Stimulated activated CD4-positive, alpha-beta T cell treated with anti-CD3 and anti-CD28 coated beads, Interleukin-15, amount 100 ng/mL, for 48 hours (primary cell): ENCODE data around the gene ZC3HAV1.
"Not testable (repeated sequence)": the region's sequence is repeated elsewhere in the genome, so short reads cannot be mapped to it uniquely, and the experiment has no call there.

Experiments used
- DNase-seq, 2 donors: peaks; one replicate each; pipeline ENCODE4 v3.0.0-alpha.2; 2020; ENCODE audit warnings: low read depth in 2 of 2

The ZC3HAV1 gene

GRCh38 chr7:139087212-139087611, 22.3 kb downstream of the ZC3HAV1 start:
- DNase-seq: no peak

- DNase-seq: no peak
Observed at GRCh38 chr7:139086454-139086853, 23.1 kb downstream of the ZC3HAV1 start.

- DNase-seq: no peak
Observed at GRCh38 chr7:139084709-139085108, 24.8 kb downstream of the ZC3HAV1 start.

- no peak for DNase-seq
Observed at GRCh38 chr7:139081584-139081983, 27.9 kb downstream of the ZC3HAV1 start.

GRCh38 chr7:139080905-139081304, 28.6 kb downstream of the ZC3HAV1 start:
- no peak for DNase-seq

- DNase-seq: no peak
Observed at GRCh38 chr7:139079861-139080260, 29.7 kb downstream of the ZC3HAV1 start.

- DNase-seq: no peak
Observed at GRCh38 chr7:139078911-139079310, 30.6 kb downstream of the ZC3HAV1 start.

GRCh38 chr7:139078399-139078798, 31.1 kb downstream of the ZC3HAV1 start:
- no peak for DNase-seq

- not testable (repeated sequence) for DNase-seq
Observed at GRCh38 chr7:139077706-139078105, 31.8 kb downstream of the ZC3HAV1 start.

GRCh38 chr7:139075871-139076686, 33.4 kb downstream of the ZC3HAV1 start:
- no peak for DNase-seq

- DNase-seq: peak; percentile 37 to 50
Observed at GRCh38 chr7:139075031-139075652, 34.4 kb downstream of the ZC3HAV1 start.

- DNase-seq: no peak
Observed at GRCh38 chr7:139072796-139073195, 36.7 kb downstream of the ZC3HAV1 start.

GRCh38 chr7:139071680-139072079, 37.8 kb downstream of the ZC3HAV1 start:
- DNase-seq: no peak

- no peak for DNase-seq
Observed at GRCh38 chr7:139068544-139069399, 40.7 kb downstream of the ZC3HAV1 start.

GRCh38 chr7:139066315-139066714, 43.2 kb downstream of the ZC3HAV1 start:
- no peak for DNase-seq

GRCh38 chr7:139065323-139065722, 44.2 kb downstream of the ZC3HAV1 start:
- no peak for DNase-seq

- DNase-seq: no peak
Observed at GRCh38 chr7:139061416-139061815, 48.1 kb downstream of the ZC3HAV1 start.

- no peak for DNase-seq
Observed at GRCh38 chr7:139060695-139061237, 48.8 kb downstream of the ZC3HAV1 start.

GRCh38 chr7:139059905-139060304, 49.6 kb downstream of the ZC3HAV1 start:
- DNase-seq: no peak

GRCh38 chr7:139058943-139059342, 50.6 kb downstream of the ZC3HAV1 start:
- DNase-seq: no peak

GRCh38 chr7:139055674-139056073, 53.8 kb downstream of the ZC3HAV1 start:
- no peak for DNase-seq

GRCh38 chr7:139054656-139055055, 54.9 kb downstream of the ZC3HAV1 start:
- DNase-seq: not testable (repeated sequence)
